Mucosa of stomach (tissue), 1 donor: ENCODE results near the gene CLC.
"Not testable (repeated sequence)": the region's sequence is repeated elsewhere in the genome, so short reads cannot be mapped to it uniquely, and the experiment has no call there.

Experiments used
- H3K27me3 ChIP-seq: one replicate; pipeline ENCODE4 v1.7.0; 2013; ENCODE audit warnings: mild to moderate bottlenecking, low read length; ENCODE audit not compliant: control insufficient read depth, insufficient read depth
- H3K36me3 ChIP-seq: one replicate; pipeline ENCODE4 v1.7.0; 2013; ENCODE audit warnings: low read length; ENCODE audit not compliant: control insufficient read depth, insufficient read depth
- H3K4me1 ChIP-seq: one replicate; pipeline ENCODE4 v1.7.0; 2013; ENCODE audit warnings: mild to moderate bottlenecking, low read length; ENCODE audit not compliant: control insufficient read depth, insufficient read depth
- H3K4me3 ChIP-seq: one replicate; pipeline ENCODE4 v1.7.0; 2013; ENCODE audit warnings: low read length
- H3K9ac ChIP-seq: one replicate; pipeline ENCODE4 v1.7.0; 2013; ENCODE audit warnings: mild to moderate bottlenecking, low read length, moderate library complexity
- H3K9me3 ChIP-seq: one replicate; pipeline ENCODE4 v1.7.0; 2013; ENCODE audit warnings: mild to moderate bottlenecking, low read length, moderate library complexity; ENCODE audit not compliant: control insufficient read depth
- donor health status: Pancreatic carcinoma.

Gene CLC

DNA sequence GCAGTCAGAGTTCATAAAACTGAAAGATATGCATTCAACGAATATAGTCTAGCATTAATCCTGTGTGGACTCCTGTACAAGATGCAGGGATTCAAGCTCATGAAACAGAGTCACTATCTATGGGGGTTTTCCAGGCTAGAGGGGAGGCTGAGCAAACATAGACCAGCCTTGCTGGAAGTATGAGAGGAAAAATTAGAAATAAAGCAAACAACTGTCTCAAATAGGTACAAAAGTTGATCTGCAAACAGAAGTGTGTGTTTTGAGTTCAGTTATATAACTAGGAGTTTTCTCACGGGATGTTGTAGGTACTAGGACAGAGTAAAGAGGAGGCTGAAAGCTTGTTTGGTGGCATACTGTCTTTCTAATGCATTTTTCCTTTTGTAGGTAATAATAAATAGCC, 42.1 kb downstream of the CLC start:
- H3K9ac ChIP-seq, result no peak overlapping the region
- H3K9me3 ChIP-seq, result no peaks in the 10 kb centered on the region
- no peaks in the 10 kb centered on the region for H3K27me3 ChIP-seq
- no peak overlapping the region for H3K4me3 ChIP-seq
- no peaks in the 10 kb centered on the region for H3K36me3 ChIP-seq
- H3K4me1 ChIP-seq, result no peaks in the 10 kb centered on the region

DNA sequence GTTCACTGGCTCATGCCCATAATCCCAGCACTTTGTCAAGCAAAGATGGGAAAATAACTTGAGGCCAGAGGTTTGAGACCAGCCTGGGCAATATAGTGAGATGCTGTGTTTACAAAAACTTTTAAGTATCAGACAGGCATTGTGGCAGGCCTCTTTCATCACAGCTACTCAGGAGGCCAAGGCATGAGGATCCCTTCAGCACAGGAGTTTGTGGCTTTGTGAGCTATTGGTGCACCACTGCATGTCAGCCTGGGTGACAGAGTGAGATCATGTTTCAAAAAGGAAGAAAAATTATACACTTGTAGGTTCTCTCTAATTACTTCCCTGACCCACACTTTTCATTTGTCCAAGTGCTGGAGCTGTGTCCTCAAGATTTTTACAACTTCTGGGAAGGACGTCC, 45.0 kb downstream of the CLC start:
- Histone ChIP-seq H3K36me3 (no peaks in the 10 kb centered on the region), H3K4me3 (no peak overlapping the region), H3K4me1 (no peaks in the 10 kb centered on the region), H3K9ac (no peak overlapping the region), H3K9me3 (no peaks in the 10 kb centered on the region), H3K27me3 (no peaks in the 10 kb centered on the region)

DNA sequence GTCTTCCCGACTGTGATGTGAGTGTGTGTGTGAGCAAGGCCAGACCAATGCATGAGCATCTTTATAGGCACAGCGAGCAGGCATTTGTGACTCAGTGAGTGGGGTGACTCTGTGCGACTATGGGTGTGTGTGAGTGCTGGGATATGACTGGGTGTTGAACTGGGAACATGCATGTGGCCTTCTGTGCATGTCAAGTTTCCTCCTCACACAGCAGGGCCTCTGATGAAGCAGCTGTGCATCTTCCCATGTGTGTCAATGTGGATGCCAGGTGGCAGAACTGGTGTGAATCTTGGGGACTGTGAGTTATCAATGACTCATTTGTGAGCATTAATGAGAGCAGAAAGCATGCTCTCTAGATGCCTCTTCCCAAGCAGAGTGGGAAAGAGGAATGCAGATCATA, 45.7 kb downstream of the CLC start:
- Histone ChIP-seq H3K4me3 (no peak overlapping the region), H3K9me3 (no peaks in the 10 kb centered on the region), H3K4me1 (no peaks in the 10 kb centered on the region), H3K27me3 (no peaks in the 10 kb centered on the region), H3K36me3 (no peaks in the 10 kb centered on the region), H3K9ac (no peak overlapping the region)

DNA sequence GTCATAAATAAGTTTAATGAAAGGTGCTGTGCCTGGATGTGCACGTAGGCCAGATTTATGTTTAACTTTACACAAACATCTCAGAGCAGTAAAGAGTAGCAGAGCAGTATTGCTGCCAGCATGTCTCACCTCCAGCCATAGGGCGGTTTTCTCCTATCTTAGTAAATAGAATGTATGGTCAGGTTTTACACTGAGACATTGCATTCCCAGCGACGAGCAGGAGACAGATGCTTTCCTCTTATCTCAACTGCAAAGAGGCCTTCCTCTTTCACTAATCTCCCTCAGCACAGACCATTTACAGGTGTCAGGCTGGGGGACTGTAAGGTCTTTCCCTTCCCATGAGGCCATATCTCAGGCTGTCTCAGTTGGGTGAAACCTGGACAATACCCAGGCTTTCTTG, 49.2 kb downstream of the CLC start:
- not testable (repeated sequence) for H3K36me3 ChIP-seq, H3K27me3 ChIP-seq, H3K4me1 ChIP-seq, H3K9ac ChIP-seq, H3K4me3 ChIP-seq, H3K9me3 ChIP-seq

DNA sequence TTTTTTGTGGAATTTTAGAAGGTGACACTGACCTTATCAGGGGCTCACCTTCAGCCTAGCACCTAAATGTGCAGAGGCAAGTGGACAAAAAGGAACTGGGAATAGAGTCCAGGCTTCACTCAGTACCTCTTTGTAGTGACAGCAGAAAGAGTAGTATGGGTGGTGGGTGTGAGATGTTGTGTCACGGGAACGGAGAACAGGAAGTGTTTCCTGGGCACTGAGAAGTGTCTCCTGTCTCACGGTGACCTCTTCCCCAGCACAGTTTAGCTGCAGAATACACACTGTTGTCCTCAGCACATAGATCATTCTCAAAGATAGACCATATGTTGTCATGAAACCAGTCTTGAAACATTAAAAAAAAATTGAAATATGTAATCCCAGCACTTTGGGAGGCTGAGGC, 51.1 kb downstream of the CLC start:
- Histone ChIP-seq H3K27me3 (no peaks in the 10 kb centered on the region), H3K36me3 (no peaks in the 10 kb centered on the region), H3K9ac (no peak overlapping the region), H3K9me3 (no peaks in the 10 kb centered on the region), H3K4me1 (no peaks in the 10 kb centered on the region), H3K4me3 (no peak overlapping the region)

DNA sequence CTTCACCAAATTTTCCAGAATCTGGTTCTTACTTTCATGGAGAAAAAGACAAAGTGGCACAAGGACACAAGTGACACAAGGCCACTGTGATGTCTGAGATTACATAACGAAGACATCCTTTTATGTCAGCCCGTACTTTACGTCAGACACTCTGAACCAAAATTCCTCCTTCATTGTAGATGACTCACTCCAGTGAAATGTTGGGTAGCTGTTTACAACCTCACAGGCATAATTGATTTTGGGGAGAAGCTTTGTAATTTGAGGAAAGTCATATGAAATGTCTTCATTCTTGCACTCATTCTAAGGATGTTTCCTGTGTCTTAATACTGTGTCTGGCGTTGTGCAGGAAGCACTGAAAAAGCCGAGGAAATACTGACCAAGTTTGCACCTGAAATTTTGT, 53.6 kb downstream of the CLC start:
- no peaks in the 10 kb centered on the region for H3K9me3 ChIP-seq
- H3K4me3 ChIP-seq, result no peak overlapping the region
- H3K9ac ChIP-seq, result no peak overlapping the region
- no peaks in the 10 kb centered on the region for H3K4me1 ChIP-seq
- H3K36me3 ChIP-seq, result no peaks in the 10 kb centered on the region
- H3K27me3 ChIP-seq, result no peaks in the 10 kb centered on the region

DNA sequence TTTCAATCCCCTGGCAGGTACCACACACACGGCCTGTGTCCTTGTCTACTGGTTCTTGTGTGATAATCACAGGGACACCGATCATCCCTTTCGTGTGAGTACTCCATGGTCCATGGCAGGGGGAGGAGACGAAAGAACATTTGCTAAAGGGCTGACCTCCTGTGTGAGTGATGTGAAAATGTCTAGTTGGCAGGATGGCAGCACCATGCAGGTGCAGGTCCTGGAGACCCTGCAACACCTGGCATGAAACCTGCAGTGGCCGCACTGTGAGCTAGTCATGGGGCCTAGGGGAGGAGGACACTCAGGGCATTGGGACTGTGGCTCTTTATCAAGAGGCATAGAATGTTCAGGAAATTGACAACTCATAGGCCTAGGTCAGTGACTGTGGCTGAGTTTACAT, 56.4 kb downstream of the CLC start:
- Histone ChIP-seq H3K27me3 (no peaks in the 10 kb centered on the region), H3K4me3 (no peak overlapping the region), H3K4me1 (no peaks in the 10 kb centered on the region), H3K9ac (no peak overlapping the region), H3K9me3 (no peaks in the 10 kb centered on the region), H3K36me3 (no peaks in the 10 kb centered on the region)
